ENCODE results near the gene GPI. TPM values are rescaled to one million over a fixed set of nuclear protein-coding genes. Genes with fewer than 3 reads are reported as not detected.

Gene GPI
- total and polyA plus RNA-seq, 9 of the 15 experiments (the other 6 are each of a cell fraction or from before 2014, with no cell fraction given): 88.3 to 358 (median 122) TPM

DNA sequence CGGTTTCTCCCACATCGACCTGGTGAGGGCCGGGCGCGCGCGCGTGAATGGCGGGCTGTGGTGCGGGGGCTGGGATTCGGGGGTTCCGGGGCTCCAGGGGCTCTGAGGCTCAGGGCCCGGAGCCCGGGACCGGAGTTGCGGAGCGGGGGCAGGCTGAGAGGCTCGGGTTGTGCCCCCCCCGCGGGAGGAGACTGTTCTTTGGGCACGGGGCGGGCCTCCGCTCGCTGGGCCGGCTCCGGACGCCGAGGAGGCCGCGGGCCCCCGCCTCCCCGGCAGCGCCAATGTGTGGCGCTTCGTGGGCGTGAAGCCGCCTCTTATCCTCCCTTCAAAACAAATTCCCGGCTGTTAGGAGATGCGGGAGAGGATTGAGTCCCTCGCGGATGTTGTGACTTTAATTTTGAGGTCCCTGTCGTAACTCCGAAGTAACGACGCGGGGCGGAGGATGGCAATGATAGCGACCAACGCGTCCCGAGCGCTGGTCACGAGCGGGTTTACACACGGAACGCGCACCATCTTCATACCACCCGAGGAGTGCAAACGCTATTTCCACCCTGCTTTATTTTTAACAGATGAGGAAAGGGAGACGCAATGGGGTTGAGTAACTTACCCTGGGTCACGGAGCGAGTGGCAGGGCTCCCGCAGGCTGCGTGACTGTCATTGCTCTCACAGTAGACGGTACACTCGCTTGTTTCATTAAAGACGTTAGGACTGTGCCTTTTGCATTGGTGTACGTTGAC is 63.7 kb downstream of the GPI start (continued):
- TF ChIP-seq ZBTB40 (IDR thresholded peaks at IDR 0.05): no peak
- 0 out of 2 replicates have a peak, but pooled peaks have one; percentile 13 for TF ChIP-seq ZBTB40 (CRISPR knock-in tag; IDR thresholded peaks at IDR 0.05)
- TF ChIP-seq ZNF699 (CRISPR knock-in tag; IDR thresholded peaks at IDR 0.05; ENCODE audit: insufficient replicate concordance): no peak
- TF ChIP-seq, protein P1, sequence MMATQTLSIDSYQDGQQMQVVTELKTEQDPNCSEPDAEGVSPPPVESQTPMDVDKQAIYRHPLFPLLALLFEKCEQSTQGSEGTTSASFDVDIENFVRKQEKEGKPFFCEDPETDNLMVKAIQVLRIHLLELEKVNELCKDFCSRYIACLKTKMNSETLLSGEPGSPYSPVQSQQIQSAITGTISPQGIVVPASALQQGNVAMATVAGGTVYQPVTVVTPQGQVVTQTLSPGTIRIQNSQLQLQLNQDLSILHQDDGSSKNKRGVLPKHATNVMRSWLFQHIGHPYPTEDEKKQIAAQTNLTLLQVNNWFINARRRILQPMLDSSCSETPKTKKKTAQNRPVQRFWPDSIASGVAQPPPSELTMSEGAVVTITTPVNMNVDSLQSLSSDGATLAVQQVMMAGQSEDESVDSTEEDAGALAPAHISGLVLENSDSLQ (IDR thresholded peaks at IDR 0.05): no peak
- no peak for TF ChIP-seq SNAPC5 (CRISPR knock-in tag; IDR thresholded peaks at IDR 0.05)
- TF ChIP-seq, protein P2, sequence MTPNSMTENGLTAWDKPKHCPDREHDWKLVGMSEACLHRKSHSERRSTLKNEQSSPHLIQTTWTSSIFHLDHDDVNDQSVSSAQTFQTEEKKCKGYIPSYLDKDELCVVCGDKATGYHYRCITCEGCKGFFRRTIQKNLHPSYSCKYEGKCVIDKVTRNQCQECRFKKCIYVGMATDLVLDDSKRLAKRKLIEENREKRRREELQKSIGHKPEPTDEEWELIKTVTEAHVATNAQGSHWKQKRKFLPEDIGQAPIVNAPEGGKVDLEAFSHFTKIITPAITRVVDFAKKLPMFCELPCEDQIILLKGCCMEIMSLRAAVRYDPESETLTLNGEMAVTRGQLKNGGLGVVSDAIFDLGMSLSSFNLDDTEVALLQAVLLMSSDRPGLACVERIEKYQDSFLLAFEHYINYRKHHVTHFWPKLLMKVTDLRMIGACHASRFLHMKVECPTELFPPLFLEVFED (CRISPR knock-in tag; conservative IDR thresholded peaks at IDR 0.05): no peak
- TF ChIP-seq, protein P3, sequence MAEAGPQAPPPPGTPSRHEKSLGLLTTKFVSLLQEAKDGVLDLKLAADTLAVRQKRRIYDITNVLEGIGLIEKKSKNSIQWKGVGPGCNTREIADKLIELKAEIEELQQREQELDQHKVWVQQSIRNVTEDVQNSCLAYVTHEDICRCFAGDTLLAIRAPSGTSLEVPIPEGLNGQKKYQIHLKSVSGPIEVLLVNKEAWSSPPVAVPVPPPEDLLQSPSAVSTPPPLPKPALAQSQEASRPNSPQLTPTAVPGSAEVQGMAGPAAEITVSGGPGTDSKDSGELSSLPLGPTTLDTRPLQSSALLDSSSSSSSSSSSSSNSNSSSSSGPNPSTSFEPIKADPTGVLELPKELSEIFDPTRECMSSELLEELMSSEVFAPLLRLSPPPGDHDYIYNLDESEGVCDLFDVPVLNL (CRISPR knock-in tag; IDR thresholded peaks at IDR 0.05; ENCODE audit: low read depth): no peak
- no peak for TF ChIP-seq CREB5 (CRISPR knock-in tag; IDR thresholded peaks at IDR 0.05)
- TF ChIP-seq ZKSCAN1 (IDR thresholded peaks at IDR 0.05; ENCODE audit: low read depth, low read length): no peak
- no peak for TF ChIP-seq SP2 (IDR thresholded peaks at IDR 0.05; ENCODE audit: extremely low read depth, low read depth, low read length, poor library complexity, severe bottlenecking)
- TF ChIP-seq GABPA (tag; conservative IDR thresholded peaks at IDR 0.05; ENCODE audit: low read depth): peak; percentile 91

Data from K562 (cell line).